ENCODE data around the gene ZBTB44.

The ZBTB44 gene

DNA sequence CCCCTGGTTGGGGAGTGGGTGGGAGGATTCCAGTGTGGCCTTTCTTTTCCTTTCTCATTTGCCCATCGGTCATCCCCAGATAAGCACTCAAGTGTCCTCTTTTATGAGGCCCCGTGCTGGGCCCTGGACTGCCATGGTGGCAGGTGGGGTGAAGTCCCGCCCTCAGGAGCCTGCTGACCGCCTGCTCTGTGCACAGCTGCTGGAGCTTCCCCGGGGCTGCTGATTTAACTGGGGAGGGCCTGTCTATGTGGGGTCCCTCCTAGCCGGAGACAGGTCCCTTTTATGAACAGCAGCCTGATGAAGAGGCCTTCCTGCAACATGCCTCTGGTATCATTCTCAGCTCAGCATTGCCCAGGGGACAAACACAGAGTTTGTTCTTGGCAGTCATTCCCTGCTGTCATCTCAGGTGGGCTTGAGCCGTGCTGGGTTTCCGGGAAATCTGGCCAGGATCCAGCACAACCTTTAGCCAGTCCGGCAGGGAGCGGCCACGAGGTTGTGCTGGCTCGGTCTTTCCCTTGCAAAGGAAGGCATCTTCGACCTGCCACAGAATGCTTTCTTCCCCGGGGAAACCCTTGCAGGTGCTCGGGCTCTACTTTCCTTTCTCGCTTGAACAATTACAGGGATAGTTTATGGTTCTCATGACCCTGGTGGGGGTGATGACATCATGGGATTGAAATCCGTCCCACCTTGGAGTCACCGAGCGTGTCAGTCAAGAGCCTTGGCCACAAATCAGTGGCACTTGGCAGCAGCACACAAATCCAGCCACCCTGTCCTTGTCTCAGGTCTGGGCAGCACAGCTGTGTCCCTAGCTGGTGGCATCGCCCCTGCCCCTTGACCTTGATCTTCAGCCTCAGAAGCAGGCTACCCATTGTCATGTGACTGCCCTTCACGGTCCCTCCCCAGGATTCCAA lies 135.1 kb downstream of the ZBTB44 start:
- TF ChIP-seq, protein P1, sequence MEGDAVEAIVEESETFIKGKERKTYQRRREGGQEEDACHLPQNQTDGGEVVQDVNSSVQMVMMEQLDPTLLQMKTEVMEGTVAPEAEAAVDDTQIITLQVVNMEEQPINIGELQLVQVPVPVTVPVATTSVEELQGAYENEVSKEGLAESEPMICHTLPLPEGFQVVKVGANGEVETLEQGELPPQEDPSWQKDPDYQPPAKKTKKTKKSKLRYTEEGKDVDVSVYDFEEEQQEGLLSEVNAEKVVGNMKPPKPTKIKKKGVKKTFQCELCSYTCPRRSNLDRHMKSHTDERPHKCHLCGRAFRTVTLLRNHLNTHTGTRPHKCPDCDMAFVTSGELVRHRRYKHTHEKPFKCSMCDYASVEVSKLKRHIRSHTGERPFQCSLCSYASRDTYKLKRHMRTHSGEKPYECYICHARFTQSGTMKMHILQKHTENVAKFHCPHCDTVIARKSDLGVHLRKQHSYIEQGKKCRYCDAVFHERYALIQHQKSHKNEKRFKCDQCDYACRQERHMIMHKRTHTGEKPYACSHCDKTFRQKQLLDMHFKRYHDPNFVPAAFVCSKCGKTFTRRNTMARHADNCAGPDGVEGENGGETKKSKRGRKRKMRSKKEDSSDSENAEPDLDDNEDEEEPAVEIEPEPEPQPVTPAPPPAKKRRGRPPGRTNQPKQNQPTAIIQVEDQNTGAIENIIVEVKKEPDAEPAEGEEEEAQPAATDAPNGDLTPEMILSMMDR (IDR thresholded peaks at IDR 0.05) = no peak
- H3K27ac Mint-ChIP-seq = peak overlapping the region; percentile 76
- H3K9me3 Mint-ChIP-seq = peaks cover 11% of the 10 kb centered on the region
- H3K36me3 Mint-ChIP-seq (ENCODE audit: low read depth) = no peaks in the 10 kb centered on the region
- H3K4me1 Mint-ChIP-seq = peaks cover 61% of the 10 kb centered on the region
- no peak overlapping the region for H3K4me3 Mint-ChIP-seq
- DNase-seq = peak; percentile 27
- no peaks in the 10 kb centered on the region for H3K27me3 Mint-ChIP-seq (ENCODE audit: low read depth, poor library complexity)

DNA sequence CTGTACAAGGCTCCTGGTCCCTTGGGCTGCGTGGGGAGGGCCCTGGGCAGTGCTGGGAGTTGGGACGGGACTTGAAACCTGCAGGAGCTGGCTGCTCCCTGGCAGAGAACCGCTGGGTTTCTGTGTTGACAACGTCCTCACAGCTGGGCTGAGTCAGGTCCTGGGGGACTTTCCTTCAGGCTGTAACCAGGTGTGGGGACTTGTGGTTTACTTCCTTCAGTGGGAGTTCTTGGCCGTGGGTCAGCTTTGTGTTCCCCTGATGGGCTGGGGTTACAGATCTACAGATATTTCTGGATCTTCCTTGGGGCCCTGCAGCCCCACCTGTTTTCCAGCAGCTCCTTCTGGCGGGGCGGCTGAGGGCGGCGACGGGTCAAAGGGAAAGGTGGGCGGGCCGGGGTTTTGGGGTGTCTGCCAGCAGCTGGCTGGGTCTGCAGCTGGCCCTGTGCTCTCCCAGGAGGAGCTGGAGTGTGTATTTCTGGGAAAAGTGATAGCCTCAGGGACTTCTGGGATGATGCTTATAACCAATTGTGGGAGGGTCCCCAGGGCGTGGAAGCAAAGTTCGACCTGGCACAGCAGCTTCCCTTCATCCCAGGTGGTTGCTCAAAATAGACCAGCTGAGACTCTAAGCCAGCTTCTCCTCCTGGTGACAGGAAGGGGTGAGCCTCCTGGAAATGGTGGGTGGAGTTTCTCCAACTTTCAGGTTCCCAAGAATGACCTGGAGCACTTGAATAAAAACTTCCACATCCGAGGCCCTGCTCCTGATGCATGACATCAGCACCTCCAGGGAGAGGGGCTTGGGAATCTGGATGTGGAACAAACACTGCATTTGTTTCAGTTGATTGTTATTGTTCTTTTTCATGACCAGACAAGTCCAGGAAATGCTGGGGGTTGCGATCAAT lies 136.0 kb downstream of the ZBTB44 start:
- Mint-ChIP-seq H3K27ac (no peak overlapping the region), H3K36me3 (ENCODE audit: low read depth) (no peaks in the 10 kb centered on the region), H3K4me1 (peaks cover 52% of the 10 kb centered on the region), H3K4me3 (no peak overlapping the region), H3K27me3 (ENCODE audit: low read depth, poor library complexity) (no peaks in the 10 kb centered on the region), H3K9me3 (peaks cover 13% of the 10 kb centered on the region)
- no peak for DNase-seq
- TF ChIP-seq, protein P1 (IDR thresholded peaks at IDR 0.05) = no peak

DNA sequence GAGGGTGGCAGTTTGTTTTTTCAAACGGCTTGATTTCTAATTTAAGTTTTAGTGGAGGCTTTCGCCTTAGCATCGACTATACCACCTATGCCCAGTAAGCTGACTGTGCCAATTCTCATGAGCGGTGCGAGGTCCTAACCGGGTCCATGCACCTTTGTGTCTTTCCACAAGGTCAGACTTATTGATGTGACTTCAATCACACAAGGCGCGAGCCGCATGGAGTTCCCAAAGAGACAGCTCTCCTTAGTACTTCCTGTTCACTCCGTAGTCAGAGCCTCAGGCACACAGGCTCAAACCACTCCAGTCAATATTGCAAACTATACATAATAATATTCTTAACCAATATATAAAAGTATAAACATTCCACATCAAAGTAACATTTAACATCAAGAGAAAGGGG lies 136.9 kb downstream of the ZBTB44 start:
- no peak for DNase-seq
- TF ChIP-seq, protein P1 (IDR thresholded peaks at IDR 0.05) = no peak
- H3K36me3 Mint-ChIP-seq (ENCODE audit: low read depth) = no peaks in the 10 kb centered on the region
- H3K4me1 Mint-ChIP-seq = peaks cover 49% of the 10 kb centered on the region
- H3K27me3 Mint-ChIP-seq (ENCODE audit: low read depth, poor library complexity) = no peaks in the 10 kb centered on the region
- H3K27ac Mint-ChIP-seq = no peak overlapping the region
- H3K4me3 Mint-ChIP-seq = no peak overlapping the region
- peaks cover 13% of the 10 kb centered on the region for H3K9me3 Mint-ChIP-seq

All from nephron progenitor cell (in vitro differentiated cells).